SK-N-SH (cell line): ENCODE data around the gene MAGEB6. TPM values are rescaled to one million over a fixed set of nuclear protein-coding genes. Genes with fewer than 3 reads are reported as not detected.
"Not testable (repeated sequence)": the region's sequence is repeated elsewhere in the genome, so short reads cannot be mapped to it uniquely, and the experiment has no call there.

Source experiments
- CTCF ChIA-PET: fragments of 300-600, 350-600 bp; formaldehyde crosslinking; extraction: SDS; loops from one replicate; lab custom pipeline; 2021; lab: Yijun Ruan, JAX
- POLR2A ChIA-PET: fragments of 350-600 bp; sonication (Branson Sonifier 250); formaldehyde crosslinking; extraction: SDS; loops from one replicate; lab custom pipeline; 2020; ENCODE audit warnings: antibody characterized with exemption, inconsistent platforms; lab: Yijun Ruan, JAX
- DNase-seq: peaks from one replicate; pipeline ENCODE4 v3.0.0; 2012
- H2AFZ ChIP-seq: fragments of 200-600 bp; sonication (generic); 2 replicates; pipeline ENCODE4 v1.8.1; 2016; ENCODE audit warnings: antibody characterized with exemption, mild to moderate bottlenecking, low read depth
- H3F3A ChIP-seq: fragments of 200-600 bp; sonication (generic); replicated peaks from 2 replicates; pipeline ENCODE3; 2016; ENCODE audit warnings: antibody characterized with exemption, mild to moderate bottlenecking; ENCODE audit not compliant: insufficient read depth
- H3K27ac ChIP-seq, 2 experiments: fragments of 200-500 bp in 1 of 2; fragments of 200-600 bp in 1 of 2; sonication (Bioruptor generic) in 1 of 2; sonication (generic), shearing (Covaris generic) in 1 of 2; 2 replicates each; pipeline versions ENCODE4 v1.5.1 to v1.6.1; 2014 to 2016; ENCODE audit warnings: low read depth in 2 of 2, inconsistent platforms in 1 of 2, low read length in 1 of 2, mild to moderate bottlenecking in 1 of 2, mixed read lengths in 1 of 2
- H3K27me3 ChIP-seq: fragments of 200-600 bp; sonication (generic), shearing (Covaris generic); 2 replicates; pipeline ENCODE4 v1.6.1; 2016; ENCODE audit warnings: mixed run types; ENCODE audit not compliant: insufficient read depth
- H3K36me3 ChIP-seq, 2 experiments: fragments of 200-500 bp in 1 of 2; fragments of 200-600 bp in 1 of 2; sonication (Bioruptor generic) in 1 of 2; sonication (generic) in 1 of 2; replicated peaks in 1 of 2; 2 replicates each; pipeline versions ENCODE3 to v1.5.1; 2014 to 2016; ENCODE audit warnings: low read length in 1 of 2, mild to moderate bottlenecking in 1 of 2; ENCODE audit not compliant: insufficient read depth in 2 of 2, control insufficient read depth in 1 of 2
- H3K4me1 ChIP-seq, 2 experiments: fragments of 200-500 bp in 1 of 2; fragments of 200-600 bp in 1 of 2; sonication (Bioruptor generic) in 1 of 2; sonication (generic), shearing (Covaris generic) in 1 of 2; 2 replicates each; pipeline versions ENCODE4 v1.5.1 to v1.6.1; 2014 to 2016; ENCODE audit warnings: low read depth in 1 of 2, low read length in 1 of 2, mixed run types in 1 of 2; ENCODE audit not compliant: insufficient read depth in 2 of 2, control insufficient read depth in 1 of 2
- H3K4me2 ChIP-seq: fragments of 200-600 bp; sonication (generic), shearing (Covaris generic); 2 replicates; pipeline ENCODE4 v1.6.1; 2017; ENCODE audit warnings: mixed run types
- H3K4me3 ChIP-seq, 2 experiments: fragments of 200-500 bp in 1 of 2; fragments of 200-600 bp in 1 of 2; sonication (Bioruptor generic) in 1 of 2; sonication (generic), shearing (Covaris generic) in 1 of 2; 2 replicates each; pipeline versions ENCODE4 v1.5.1 to v1.8.1; 2014 to 2016; ENCODE audit warnings: low read depth in 2 of 2, inconsistent platforms in 1 of 2, low read length in 1 of 2, mild to moderate bottlenecking in 1 of 2, mixed read lengths in 1 of 2, moderate library complexity in 1 of 2
- H3K79me2 ChIP-seq: fragments of 200-600 bp; sonication (generic); 2 replicates; pipeline ENCODE4 v1.8.1; 2017; ENCODE audit warnings: mild to moderate bottlenecking; ENCODE audit not compliant: insufficient read depth
- H3K9ac ChIP-seq: fragments of 200-600 bp; sonication (generic); 2 replicates; pipeline ENCODE4 v1.6.1; 2017; ENCODE audit warnings: mixed run types
- H3K9me2 ChIP-seq: fragments of 200-600 bp; sonication (generic); 2 replicates; pipeline ENCODE4 v1.6.1; 2017; ENCODE audit warnings: mixed run types
- H3K9me3 ChIP-seq: fragments of 200-600 bp; sonication (generic); 2 replicates; pipeline ENCODE4 v1.6.1; 2017; ENCODE audit warnings: mixed run types, mild to moderate bottlenecking, moderate library complexity
- H4K20me1 ChIP-seq: fragments of 200-600 bp; sonication (generic); 2 replicates; pipeline ENCODE4 v1.6.1; 2017; ENCODE audit warnings: mild to moderate bottlenecking, mixed run types; ENCODE audit not compliant: insufficient read depth
- ELF1 ChIP-seq: IDR thresholded peaks from 2 replicates; pipeline ENCODE4 v1.4.0; 2012
- EZH2phosphoT487 ChIP-seq: fragments of 200-600 bp; sonication (generic); IDR thresholded peaks from 2 replicates; pipeline ENCODE4 v1.6.1; 2017; ENCODE audit warnings: low read depth, mixed run types, mild to moderate bottlenecking, antibody characterized with exemption, moderate library complexity, borderline replicate concordance
- FOSL2 ChIP-seq: IDR thresholded peaks from 2 replicates; pipeline ENCODE4 v1.4.0; 2012; ENCODE audit warnings: low read depth, mild to moderate bottlenecking, moderate library complexity, borderline replicate concordance
- NRF1 ChIP-seq: IDR thresholded peaks from 2 replicates; pipeline ENCODE4 v1.6.1; 2012; ENCODE audit warnings: low read depth, mild to moderate bottlenecking, low read length
- POLR2AphosphoS5 ChIP-seq: IDR thresholded peaks from 2 replicates; pipeline ENCODE4 v1.6.1; 2012; ENCODE audit warnings: low read depth, low read length
- RFX5 ChIP-seq: IDR thresholded peaks from 2 replicates; pipeline ENCODE4 v1.6.1; 2012; ENCODE audit warnings: mild to moderate bottlenecking, improper control_type of control experiment, low read length
- RXRA ChIP-seq: IDR thresholded peaks from 2 replicates; pipeline ENCODE4 v1.4.0; 2012; ENCODE audit warnings: low read depth, mild to moderate bottlenecking, borderline replicate concordance
- SIN3A ChIP-seq: IDR thresholded peaks from 2 replicates; pipeline ENCODE4 v1.6.1; 2012; ENCODE audit warnings: low read depth, mild to moderate bottlenecking, low read length, moderate library complexity, borderline replicate concordance
- SMC3 ChIP-seq: IDR thresholded peaks from 2 replicates; pipeline ENCODE4 v1.6.1; 2012; ENCODE audit warnings: low read depth, low read length, improper control_type of control experiment
- TAF1 ChIP-seq: IDR thresholded peaks from 2 replicates; pipeline ENCODE4 v1.6.1; 2012; ENCODE audit warnings: low read depth, mild to moderate bottlenecking, low read length, moderate library complexity, borderline replicate concordance
- TCF12 ChIP-seq: IDR thresholded peaks from 2 replicates; pipeline ENCODE4 v1.4.0; 2012
- TEAD4 ChIP-seq: IDR thresholded peaks from 2 replicates; pipeline ENCODE4 v1.4.0; 2012; ENCODE audit warnings: mild to moderate bottlenecking, borderline replicate concordance; ENCODE audit not compliant: insufficient read depth
- WGBS: methylation state at CpG from one replicate; pipeline ENCODE4 v1.1.6; 2017; ENCODE audit warnings: low lambda C conversion rate; 5-methylcytosine and 5-hydroxymethylcytosine counted together
- polyA plus RNA-seq, 3 experiments: library from polyadenylated mRNA; depleted of rRNA; stranded (reverse); fragments of >200 nt; gene quantifications; 2 replicates each; pipeline ENCODE4 v1.2.3, GENCODE V29; 2012
- TF ChIP-seq, protein P1 (sequence below): IDR thresholded peaks from 2 replicates; pipeline ENCODE4; 2012
- TF ChIP-seq, protein P2 (sequence below): fragments of 150-350 bp; IDR thresholded peaks from 2 replicates; pipeline ENCODE4 v1.6.1; 2016; ENCODE audit warnings: mild to moderate bottlenecking, low read depth, low read length
- TF ChIP-seq, protein P3 (sequence below): IDR thresholded peaks from 2 replicates; pipeline ENCODE4 v1.4.0; 2012; ENCODE audit warnings: low read depth, borderline replicate concordance

MAGEB6 gene
- polyA plus RNA-seq, 1 of the 3 experiments (the other 2 are of a cell fraction) = 0.67 TPM

DNA sequence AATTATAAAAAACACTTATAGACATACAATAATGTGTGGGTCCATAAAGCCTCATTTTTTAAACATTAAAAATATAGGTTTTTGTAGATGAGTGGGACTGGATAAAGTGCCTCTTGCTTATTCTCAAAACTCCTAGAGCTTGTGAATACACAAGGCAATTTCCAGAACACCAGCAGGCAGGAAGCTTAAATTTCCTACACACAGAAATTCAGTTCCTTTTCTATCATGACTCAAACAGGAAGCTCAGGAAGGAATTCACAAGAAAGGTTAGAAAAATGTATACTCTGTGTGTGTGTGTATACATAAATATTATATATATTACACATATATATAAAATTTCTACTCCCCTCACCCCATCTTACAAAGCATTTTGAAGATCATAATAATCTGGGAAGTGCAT is 11.3 kb downstream of the MAGEB6 start:
- Histone ChIP-seq H3K4me2 (no peak overlapping the region), H3K4me3 (no peak overlapping the region), H3K27ac (no peak overlapping the region), H3K4me1 (no peaks in the 10 kb centered on the region), H4K20me1 (no peaks in the 10 kb centered on the region), H3K9ac (no peak overlapping the region), H3K27me3 (no peaks in the 10 kb centered on the region), H3K36me3 (no peaks in the 10 kb centered on the region), H3K79me2 (no peaks in the 10 kb centered on the region), H3K9me2 (no peaks in the 10 kb centered on the region), H2AFZ (no peak overlapping the region), H3F3A (no peaks in the 10 kb centered on the region), H3K9me3 (no peaks in the 10 kb centered on the region)
- TF ChIP-seq SIN3A = no peak
- no peak for TF ChIP-seq RXRA
- TF ChIP-seq EZH2phosphoT487 = no peak
- no peak for TF ChIP-seq NRF1
- TF ChIP-seq, protein P1, sequence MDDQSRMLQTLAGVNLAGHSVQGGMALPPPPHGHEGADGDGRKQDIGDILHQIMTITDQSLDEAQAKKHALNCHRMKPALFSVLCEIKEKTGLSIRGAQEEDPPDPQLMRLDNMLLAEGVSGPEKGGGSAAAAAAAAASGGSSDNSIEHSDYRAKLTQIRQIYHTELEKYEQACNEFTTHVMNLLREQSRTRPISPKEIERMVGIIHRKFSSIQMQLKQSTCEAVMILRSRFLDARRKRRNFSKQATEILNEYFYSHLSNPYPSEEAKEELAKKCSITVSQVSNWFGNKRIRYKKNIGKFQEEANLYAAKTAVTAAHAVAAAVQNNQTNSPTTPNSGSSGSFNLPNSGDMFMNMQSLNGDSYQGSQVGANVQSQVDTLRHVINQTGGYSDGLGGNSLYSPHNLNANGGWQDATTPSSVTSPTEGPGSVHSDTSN = no peak
- no peak for TF ChIP-seq TCF12
- no peak for TF ChIP-seq POLR2AphosphoS5
- no peak for TF ChIP-seq TEAD4
- TF ChIP-seq TAF1 = no peak
- no peak for TF ChIP-seq RFX5
- TF ChIP-seq, protein P2, sequence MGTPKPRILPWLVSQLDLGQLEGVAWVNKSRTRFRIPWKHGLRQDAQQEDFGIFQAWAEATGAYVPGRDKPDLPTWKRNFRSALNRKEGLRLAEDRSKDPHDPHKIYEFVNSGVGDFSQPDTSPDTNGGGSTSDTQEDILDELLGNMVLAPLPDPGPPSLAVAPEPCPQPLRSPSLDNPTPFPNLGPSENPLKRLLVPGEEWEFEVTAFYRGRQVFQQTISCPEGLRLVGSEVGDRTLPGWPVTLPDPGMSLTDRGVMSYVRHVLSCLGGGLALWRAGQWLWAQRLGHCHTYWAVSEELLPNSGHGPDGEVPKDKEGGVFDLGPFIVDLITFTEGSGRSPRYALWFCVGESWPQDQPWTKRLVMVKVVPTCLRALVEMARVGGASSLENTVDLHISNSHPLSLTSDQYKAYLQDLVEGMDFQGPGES = no peak
- TF ChIP-seq, protein P3, sequence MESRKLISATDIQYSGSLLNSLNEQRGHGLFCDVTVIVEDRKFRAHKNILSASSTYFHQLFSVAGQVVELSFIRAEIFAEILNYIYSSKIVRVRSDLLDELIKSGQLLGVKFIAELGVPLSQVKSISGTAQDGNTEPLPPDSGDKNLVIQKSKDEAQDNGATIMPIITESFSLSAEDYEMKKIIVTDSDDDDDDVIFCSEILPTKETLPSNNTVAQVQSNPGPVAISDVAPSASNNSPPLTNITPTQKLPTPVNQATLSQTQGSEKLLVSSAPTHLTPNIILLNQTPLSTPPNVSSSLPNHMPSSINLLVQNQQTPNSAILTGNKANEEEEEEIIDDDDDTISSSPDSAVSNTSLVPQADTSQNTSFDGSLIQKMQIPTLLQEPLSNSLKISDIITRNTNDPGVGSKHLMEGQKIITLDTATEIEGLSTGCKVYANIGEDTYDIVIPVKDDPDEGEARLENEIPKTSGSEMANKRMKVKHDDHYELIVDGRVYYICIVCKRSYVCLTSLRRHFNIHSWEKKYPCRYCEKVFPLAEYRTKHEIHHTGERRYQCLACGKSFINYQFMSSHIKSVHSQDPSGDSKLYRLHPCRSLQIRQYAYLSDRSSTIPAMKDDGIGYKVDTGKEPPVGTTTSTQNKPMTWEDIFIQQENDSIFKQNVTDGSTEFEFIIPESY = no peak
- TF ChIP-seq SMC3 = no peak
- no peak for TF ChIP-seq ELF1
- no peak for TF ChIP-seq FOSL2
- ChIA-PET POLR2A (no interaction called here), CTCF (no interaction called here)
- DNase-seq = no peak

DNA sequence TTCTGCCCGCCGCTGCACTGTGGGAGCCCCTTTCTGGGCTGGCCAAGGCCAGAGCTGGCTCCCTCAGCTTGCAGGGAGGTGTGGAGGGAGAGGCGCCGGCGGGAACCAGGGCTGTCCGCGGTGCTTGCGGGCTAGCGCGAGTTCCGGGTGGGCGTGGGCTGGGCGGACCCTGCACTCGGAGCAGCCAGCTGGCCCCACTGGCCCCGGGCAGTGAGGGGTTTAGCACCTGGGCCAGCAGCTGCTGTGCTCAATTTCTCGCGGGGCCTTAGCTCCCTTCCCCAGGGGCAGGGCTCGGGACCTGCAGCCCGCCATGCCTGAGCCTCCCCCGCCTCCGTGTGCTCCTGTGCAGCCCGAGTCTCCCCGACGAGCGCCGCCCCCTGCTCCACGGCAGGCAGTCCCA is 12.5 kb downstream of the MAGEB6 start:
- H3K4me3 ChIP-seq, H4K20me1 ChIP-seq, H3K9ac ChIP-seq, H2AFZ ChIP-seq, H3K9me2 ChIP-seq, H3K27me3 ChIP-seq, H3K4me2 ChIP-seq, POLR2A ChIA-PET, CTCF ChIA-PET, H3K4me1 ChIP-seq, H3K36me3 ChIP-seq, H3K9me3 ChIP-seq, H3K27ac ChIP-seq, DNase-seq, H3F3A ChIP-seq, H3K79me2 ChIP-seq: not testable (repeated sequence)
- 20% methylated on average over 1 of the region's 27 CpGs for WGBS
